OCI-LY3 (cell line): ENCODE data around the gene EFCAB6.

Source experiments
- CTCF ChIP-seq: fragments of 200-600, 300-600 bp; sonication (generic); IDR thresholded peaks from 2 replicates; pipeline ENCODE4 v1.5.1; 2014; ENCODE audit warnings: antibody characterized with exemption, low read length, low read depth
- EZH2phosphoT487 ChIP-seq: fragments of 200-600 bp; shearing (Covaris generic); IDR thresholded peaks from 2 replicates; pipeline ENCODE4 v1.6.1; 2018; ENCODE audit warnings: antibody characterized with exemption, mixed run types, low read depth

DNA sequence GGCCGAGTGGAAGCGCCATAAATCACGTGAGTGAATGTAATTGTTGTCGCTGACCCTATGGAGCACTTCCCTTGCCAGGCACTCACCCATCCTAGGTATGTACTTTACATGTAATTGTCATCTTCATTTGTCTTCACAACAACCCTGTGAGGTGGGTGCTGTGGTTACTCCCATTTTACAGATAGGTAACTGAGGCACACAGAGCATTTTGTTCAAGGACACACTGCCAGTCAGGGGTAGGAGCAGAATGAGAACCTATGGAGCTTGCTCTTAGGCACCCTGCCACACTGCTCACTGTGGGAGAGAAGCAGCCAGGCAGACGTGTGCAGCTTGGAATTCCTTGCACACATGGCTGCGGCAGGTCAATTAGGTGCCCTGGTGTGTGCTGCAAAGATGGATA, 785 bp upstream of the EFCAB6 start:
- TF ChIP-seq CTCF (no peak), EZH2phosphoT487 (no peak)
